ENCODE data around the gene TAF15. TPM values are rescaled to one million over a fixed set of nuclear protein-coding genes. Genes with fewer than 3 reads are reported as not detected.

The TAF15 gene
- total RNA-seq, 1 donor, result 55.0 TPM

DNA sequence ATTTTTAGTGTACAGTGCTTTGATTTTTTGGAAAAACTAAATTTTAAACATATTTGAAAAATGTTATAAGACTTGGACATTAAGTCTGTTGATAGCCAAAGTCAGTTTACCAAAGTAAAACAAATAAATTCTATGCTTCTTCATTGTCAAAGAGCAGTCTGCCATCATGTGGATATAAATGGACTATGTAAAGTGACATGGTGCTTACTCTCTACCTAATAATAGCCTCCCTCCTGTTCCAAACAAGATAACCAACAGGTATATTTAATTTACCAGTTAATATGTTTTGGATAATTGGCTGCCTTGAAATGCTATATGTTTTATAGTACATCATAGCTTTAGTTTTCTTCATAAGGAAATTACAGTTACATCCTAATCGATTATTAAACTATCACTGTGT is 15.9 kb downstream of the TAF15 start:
- Histone ChIP-seq H3K4me3 (ENCODE audit: insufficient read depth, low read length) (no peak overlapping the region), H2AFZ (ENCODE audit: low read length) (no peak overlapping the region), H4K20me1 (ENCODE audit: insufficient read depth, low read length) (peaks cover 8% of the 10 kb centered on the region), H3K27ac (ENCODE audit: low read depth, low read length) (no peak overlapping the region), H3K79me2 (ENCODE audit: insufficient read depth, low read length) (peaks cover 20% of the 10 kb centered on the region), H3K4me1 (ENCODE audit: insufficient read depth, low read length) (no peaks in the 10 kb centered on the region), H3K9me3 (ENCODE audit: low read depth, low read length) (no peaks in the 10 kb centered on the region), H3K36me3 (ENCODE audit: insufficient read depth, low read length) (peaks cover 73% of the 10 kb centered on the region), H3K4me2 (ENCODE audit: insufficient read depth, low read length) (no peak overlapping the region), H3K27me3 (ENCODE audit: insufficient read depth, low read length) (no peaks in the 10 kb centered on the region)
- no peak for DNase-seq (ENCODE audit: insufficient read length, low spot score, missing footprints)
- TF ChIP-seq, protein P1, sequence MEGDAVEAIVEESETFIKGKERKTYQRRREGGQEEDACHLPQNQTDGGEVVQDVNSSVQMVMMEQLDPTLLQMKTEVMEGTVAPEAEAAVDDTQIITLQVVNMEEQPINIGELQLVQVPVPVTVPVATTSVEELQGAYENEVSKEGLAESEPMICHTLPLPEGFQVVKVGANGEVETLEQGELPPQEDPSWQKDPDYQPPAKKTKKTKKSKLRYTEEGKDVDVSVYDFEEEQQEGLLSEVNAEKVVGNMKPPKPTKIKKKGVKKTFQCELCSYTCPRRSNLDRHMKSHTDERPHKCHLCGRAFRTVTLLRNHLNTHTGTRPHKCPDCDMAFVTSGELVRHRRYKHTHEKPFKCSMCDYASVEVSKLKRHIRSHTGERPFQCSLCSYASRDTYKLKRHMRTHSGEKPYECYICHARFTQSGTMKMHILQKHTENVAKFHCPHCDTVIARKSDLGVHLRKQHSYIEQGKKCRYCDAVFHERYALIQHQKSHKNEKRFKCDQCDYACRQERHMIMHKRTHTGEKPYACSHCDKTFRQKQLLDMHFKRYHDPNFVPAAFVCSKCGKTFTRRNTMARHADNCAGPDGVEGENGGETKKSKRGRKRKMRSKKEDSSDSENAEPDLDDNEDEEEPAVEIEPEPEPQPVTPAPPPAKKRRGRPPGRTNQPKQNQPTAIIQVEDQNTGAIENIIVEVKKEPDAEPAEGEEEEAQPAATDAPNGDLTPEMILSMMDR (IDR thresholded peaks at IDR 0.05; ENCODE audit: extremely low read depth, low read depth, low read length), result no peak

DNA sequence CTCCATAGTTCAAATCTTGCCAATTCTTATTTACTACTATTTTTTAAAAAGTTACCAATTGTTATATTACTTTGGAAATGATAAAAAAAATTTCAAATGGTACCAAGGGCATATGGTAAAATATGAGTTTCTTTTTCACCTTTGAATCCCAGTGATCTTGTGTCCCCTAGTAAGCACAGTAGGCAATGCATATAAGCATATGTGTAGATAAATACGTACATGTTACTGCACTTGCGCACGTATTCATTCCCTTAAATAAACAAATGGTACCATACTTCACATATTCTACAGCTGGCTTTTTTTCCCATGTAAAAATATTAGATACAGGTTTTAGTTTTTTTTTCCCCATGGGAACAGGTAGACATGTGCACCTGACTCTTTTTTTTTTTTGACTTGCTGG is 31.8 kb downstream of the TAF15 start:
- H3K4me2 ChIP-seq (ENCODE audit: insufficient read depth, low read length), result no peak overlapping the region
- no peaks in the 10 kb centered on the region for H3K9me3 ChIP-seq (ENCODE audit: low read depth, low read length)
- H3K4me1 ChIP-seq (ENCODE audit: insufficient read depth, low read length), result peaks cover 1% of the 10 kb centered on the region
- peaks cover 12% of the 10 kb centered on the region for H4K20me1 ChIP-seq (ENCODE audit: insufficient read depth, low read length)
- peaks cover 4% of the 10 kb centered on the region for H3K79me2 ChIP-seq (ENCODE audit: insufficient read depth, low read length)
- H3K4me3 ChIP-seq (ENCODE audit: insufficient read depth, low read length), result no peak overlapping the region
- H2AFZ ChIP-seq (ENCODE audit: low read length), result no peak overlapping the region
- DNase-seq (ENCODE audit: insufficient read length, low spot score, missing footprints), result peak; percentile 68
- H3K36me3 ChIP-seq (ENCODE audit: insufficient read depth, low read length), result peaks cover 89% of the 10 kb centered on the region
- H3K27ac ChIP-seq (ENCODE audit: low read depth, low read length), result no peak overlapping the region
- TF ChIP-seq, protein P1 (IDR thresholded peaks at IDR 0.05; ENCODE audit: extremely low read depth, low read depth, low read length), result no peak
- H3K27me3 ChIP-seq (ENCODE audit: insufficient read depth, low read length), result no peaks in the 10 kb centered on the region

DNA sequence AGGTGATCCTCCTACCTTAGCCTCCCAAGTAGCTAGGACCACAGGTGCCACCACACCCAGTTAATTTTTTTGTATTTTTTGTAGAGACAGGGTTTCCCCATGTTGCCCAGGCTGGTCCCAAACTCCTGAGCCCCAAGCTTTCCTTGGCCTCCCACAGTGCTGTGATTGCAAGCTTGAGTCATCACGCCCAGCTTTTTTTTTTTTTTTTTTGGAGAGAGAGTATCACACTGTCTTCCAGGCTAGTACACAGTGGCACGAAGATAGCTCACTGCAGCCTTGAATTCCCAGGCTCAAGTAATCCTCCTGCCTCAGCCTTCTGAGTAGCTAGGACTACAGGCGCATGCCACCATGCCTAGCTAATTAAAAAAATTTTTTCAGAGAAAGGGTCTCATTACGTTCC is 32.2 kb downstream of the TAF15 start:
- Histone ChIP-seq H2AFZ (ENCODE audit: low read length) (no peak overlapping the region), H3K36me3 (ENCODE audit: insufficient read depth, low read length) (peaks cover 87% of the 10 kb centered on the region), H3K4me1 (ENCODE audit: insufficient read depth, low read length) (peaks cover 4% of the 10 kb centered on the region), H3K4me3 (ENCODE audit: insufficient read depth, low read length) (no peak overlapping the region), H3K27me3 (ENCODE audit: insufficient read depth, low read length) (no peaks in the 10 kb centered on the region), H3K27ac (ENCODE audit: low read depth, low read length) (no peak overlapping the region), H3K4me2 (ENCODE audit: insufficient read depth, low read length) (no peak overlapping the region), H3K79me2 (ENCODE audit: insufficient read depth, low read length) (peaks cover 4% of the 10 kb centered on the region), H4K20me1 (ENCODE audit: insufficient read depth, low read length) (peaks cover 14% of the 10 kb centered on the region), H3K9me3 (ENCODE audit: low read depth, low read length) (no peaks in the 10 kb centered on the region)
- TF ChIP-seq, protein P1 (IDR thresholded peaks at IDR 0.05; ENCODE audit: extremely low read depth, low read depth, low read length), result no peak
- peak; percentile 61 for DNase-seq (ENCODE audit: insufficient read length, low spot score, missing footprints)

DNA sequence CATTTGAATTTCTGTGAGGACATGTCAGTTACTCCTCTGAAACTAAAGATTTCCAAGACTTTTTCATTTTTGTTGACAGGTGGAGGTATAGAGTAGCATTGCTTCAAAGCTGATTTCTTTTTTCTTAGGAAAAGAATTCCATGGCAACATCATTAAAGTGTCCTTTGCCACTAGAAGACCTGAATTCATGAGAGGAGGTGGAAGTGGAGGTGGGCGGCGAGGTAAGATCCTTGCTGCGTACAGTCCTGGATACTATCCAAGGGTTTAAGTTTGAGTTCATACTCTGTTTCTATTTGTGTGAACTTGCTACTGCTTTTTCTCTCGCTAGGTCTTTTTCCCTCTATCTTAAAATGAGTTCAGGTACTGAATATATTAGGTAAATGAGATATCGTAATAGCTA is 33.0 kb downstream of the TAF15 start:
- Histone ChIP-seq H3K79me2 (ENCODE audit: insufficient read depth, low read length) (peaks cover 4% of the 10 kb centered on the region), H3K4me1 (ENCODE audit: insufficient read depth, low read length) (peaks cover 4% of the 10 kb centered on the region), H3K27ac (ENCODE audit: low read depth, low read length) (no peak overlapping the region), H4K20me1 (ENCODE audit: insufficient read depth, low read length) (peaks cover 14% of the 10 kb centered on the region), H3K4me2 (ENCODE audit: insufficient read depth, low read length) (no peak overlapping the region), H2AFZ (ENCODE audit: low read length) (no peak overlapping the region), H3K9me3 (ENCODE audit: low read depth, low read length) (no peaks in the 10 kb centered on the region), H3K4me3 (ENCODE audit: insufficient read depth, low read length) (no peak overlapping the region), H3K27me3 (ENCODE audit: insufficient read depth, low read length) (no peaks in the 10 kb centered on the region), H3K36me3 (ENCODE audit: insufficient read depth, low read length) (peaks cover 83% of the 10 kb centered on the region)
- TF ChIP-seq, protein P1 (IDR thresholded peaks at IDR 0.05; ENCODE audit: extremely low read depth, low read depth, low read length), result no peak
- no peak for DNase-seq (ENCODE audit: insufficient read length, low spot score, missing footprints)

All from osteoblast (primary cell).